ENCODE results near the gene DISC1.

- TF ChIP-seq CTCF (IDR thresholded peaks at IDR 0.05) (no peak), POLR2A (IDR thresholded peaks at IDR 0.05) (no peak), POLR2AphosphoS5 (IDR thresholded peaks at IDR 0.05; ENCODE audit: insufficient read depth in 1 of 2, low read depth in 1 of 2) (no peak)
Measured at GRCh38 chr1:231629132-231629531, 2.5 kb downstream of the DISC1 start.

All from vagina (tissue), 2 donors.